Measurements from ENCODE around the gene NGB.

DNA sequence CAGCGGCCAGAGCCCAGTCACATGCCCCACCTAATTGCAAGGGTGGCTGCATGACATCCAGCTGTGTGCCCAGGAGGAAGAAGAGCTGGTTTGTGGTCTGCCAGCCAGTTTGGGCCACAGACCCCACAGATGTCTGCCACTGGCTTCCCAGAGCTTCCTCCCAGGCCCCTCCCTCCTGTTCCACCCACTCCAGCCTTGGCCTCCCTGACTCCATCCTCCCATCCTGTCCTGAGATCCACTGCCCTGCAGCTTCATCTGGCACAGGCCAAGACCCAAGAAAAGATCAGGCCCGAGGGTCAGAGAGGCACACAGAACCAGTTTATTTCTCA is 5.9 kb downstream of the NGB start:
- TF ChIP-seq, protein P1, sequence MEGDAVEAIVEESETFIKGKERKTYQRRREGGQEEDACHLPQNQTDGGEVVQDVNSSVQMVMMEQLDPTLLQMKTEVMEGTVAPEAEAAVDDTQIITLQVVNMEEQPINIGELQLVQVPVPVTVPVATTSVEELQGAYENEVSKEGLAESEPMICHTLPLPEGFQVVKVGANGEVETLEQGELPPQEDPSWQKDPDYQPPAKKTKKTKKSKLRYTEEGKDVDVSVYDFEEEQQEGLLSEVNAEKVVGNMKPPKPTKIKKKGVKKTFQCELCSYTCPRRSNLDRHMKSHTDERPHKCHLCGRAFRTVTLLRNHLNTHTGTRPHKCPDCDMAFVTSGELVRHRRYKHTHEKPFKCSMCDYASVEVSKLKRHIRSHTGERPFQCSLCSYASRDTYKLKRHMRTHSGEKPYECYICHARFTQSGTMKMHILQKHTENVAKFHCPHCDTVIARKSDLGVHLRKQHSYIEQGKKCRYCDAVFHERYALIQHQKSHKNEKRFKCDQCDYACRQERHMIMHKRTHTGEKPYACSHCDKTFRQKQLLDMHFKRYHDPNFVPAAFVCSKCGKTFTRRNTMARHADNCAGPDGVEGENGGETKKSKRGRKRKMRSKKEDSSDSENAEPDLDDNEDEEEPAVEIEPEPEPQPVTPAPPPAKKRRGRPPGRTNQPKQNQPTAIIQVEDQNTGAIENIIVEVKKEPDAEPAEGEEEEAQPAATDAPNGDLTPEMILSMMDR (IDR thresholded peaks at IDR 0.05): no peak
- no peak for TF ChIP-seq POLR2A (IDR thresholded peaks at IDR 0.05)
